Fibroblast of lung (primary cell): Measurements from ENCODE around the gene UBN1.

Experiments used
- EZH2 ChIP-seq: IDR thresholded peaks from 2 replicates; pipeline ENCODE4 v1.5.1; 2012; ENCODE audit warnings: low read length, control low read depth, mild to moderate bottlenecking; ENCODE audit errors: missing control alignments
- TF ChIP-seq, protein P1 (sequence below), 2 donors: IDR thresholded peaks in 1 of 2; conservative IDR thresholded peaks in 1 of 2; 1 replicate in 1 of 2; 2 replicates in 1 of 2; pipeline ENCODE4 v1.5.1; 2011 to 2012; ENCODE audit warnings: low read length in 2 of 2, control low read depth in 1 of 2, inconsistent platforms in 1 of 2, low read depth in 1 of 2, mild to moderate bottlenecking in 1 of 2

DNA sequence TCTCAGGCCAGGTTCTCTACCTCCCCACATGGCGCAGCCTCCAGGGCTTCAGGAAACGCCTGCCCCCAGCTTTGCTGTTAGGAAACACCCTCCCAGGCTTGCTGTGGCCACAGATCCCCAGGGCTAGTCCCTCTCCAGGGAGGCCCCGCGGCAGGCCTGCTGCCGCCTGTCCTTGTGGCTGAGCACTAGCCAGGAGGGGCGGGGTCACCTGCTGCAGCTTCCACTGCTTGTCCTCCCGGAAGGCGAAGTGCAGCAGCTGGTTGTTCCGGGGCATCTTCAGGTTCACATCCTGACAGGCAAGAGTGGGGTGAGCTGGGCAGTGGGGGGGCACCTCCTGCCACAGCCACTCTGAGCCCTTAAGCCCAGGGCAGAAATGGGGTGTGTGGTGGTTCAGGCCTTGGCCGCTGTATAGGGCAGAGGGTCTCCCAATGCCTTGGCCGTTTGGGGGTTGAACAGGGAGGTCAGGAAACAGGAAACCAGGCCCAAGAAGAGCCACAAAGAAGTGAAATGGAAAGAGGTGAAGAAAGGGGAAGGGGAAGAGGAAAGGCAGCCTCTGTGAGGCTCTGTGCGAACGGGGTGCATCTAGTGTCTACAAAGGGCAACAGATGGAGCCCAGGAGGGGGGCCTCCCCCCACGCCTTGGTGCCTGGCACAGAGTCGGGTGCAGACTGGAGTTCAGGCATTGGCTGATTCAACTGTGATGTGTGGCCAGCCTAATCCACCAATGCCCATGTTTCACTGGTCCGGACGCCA, 46.8 kb upstream of the UBN1 start:
- TF ChIP-seq EZH2: no peak
- TF ChIP-seq, protein P1, sequence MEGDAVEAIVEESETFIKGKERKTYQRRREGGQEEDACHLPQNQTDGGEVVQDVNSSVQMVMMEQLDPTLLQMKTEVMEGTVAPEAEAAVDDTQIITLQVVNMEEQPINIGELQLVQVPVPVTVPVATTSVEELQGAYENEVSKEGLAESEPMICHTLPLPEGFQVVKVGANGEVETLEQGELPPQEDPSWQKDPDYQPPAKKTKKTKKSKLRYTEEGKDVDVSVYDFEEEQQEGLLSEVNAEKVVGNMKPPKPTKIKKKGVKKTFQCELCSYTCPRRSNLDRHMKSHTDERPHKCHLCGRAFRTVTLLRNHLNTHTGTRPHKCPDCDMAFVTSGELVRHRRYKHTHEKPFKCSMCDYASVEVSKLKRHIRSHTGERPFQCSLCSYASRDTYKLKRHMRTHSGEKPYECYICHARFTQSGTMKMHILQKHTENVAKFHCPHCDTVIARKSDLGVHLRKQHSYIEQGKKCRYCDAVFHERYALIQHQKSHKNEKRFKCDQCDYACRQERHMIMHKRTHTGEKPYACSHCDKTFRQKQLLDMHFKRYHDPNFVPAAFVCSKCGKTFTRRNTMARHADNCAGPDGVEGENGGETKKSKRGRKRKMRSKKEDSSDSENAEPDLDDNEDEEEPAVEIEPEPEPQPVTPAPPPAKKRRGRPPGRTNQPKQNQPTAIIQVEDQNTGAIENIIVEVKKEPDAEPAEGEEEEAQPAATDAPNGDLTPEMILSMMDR (conservative IDR thresholded peaks at IDR 0.05 in 1 of 2, IDR thresholded peaks at IDR 0.05 in 1 of 2; ENCODE audit: low read depth in 1 of 2, low read length in 2 of 2): no peak
